HG02885 (cell line): ENCODE data around the gene MEF2A.

Experiments
- ATAC-seq: cut with Tn5 transposase; IDR thresholded peaks from one replicate; pipeline ENCODE4 v1.9.1; 2021; ENCODE audit warnings: mild to moderate bottlenecking; ENCODE audit not compliant: unreplicated experiment, poor library complexity

Gene MEF2A

DNA sequence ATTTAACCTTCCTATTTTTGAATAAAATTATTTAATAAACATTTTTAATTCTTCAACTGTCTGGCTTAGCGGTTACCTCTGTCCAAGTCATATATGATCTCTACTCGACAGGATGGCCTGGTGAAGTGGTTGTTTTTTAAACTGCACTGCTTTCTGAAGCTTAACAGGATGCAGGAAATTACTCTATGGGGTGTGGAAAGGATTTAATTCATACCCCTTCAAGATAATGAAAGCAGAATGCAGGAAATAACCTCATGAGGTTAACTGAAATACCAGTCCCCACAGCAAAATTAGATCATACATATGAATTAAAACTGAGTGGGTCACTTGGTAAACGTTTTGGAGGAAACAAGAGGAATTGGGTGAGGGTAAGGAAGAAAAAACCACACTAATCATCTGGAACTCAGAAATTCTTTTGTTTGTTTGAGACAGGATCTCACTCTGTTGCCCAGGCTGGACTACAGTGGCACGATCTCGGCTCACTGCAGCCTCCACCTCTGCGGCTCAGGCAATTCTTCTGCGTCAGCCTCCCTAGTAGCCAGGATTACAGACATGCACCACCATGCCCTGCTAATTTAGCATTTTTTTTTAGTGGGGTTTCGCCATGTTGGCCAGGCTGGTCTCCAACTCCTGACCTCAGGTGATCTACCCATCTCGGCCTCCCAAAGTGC is 117.4 kb downstream of the MEF2A start:
- ATAC-seq, result no peak

DNA sequence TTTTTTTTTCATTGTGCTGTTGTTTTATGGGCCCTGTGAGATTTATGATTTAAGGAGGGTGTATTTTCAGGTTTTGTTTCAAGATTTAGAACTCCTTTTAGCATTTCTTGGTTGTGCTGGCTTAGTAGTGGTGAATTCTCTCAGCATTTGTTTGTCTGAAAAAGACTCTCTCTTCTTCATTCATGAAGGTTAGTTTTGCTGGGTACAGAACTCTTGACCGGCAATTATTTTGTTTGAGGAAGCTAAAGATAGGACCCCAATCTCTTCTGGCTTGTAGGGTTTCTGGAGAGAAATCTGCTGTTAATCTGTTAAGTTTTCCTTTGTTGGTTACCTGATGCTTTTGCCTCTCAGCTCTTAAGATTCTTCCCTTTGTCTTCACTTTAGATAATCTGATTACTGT is 120.5 kb downstream of the MEF2A start:
- ATAC-seq, result no peak

DNA sequence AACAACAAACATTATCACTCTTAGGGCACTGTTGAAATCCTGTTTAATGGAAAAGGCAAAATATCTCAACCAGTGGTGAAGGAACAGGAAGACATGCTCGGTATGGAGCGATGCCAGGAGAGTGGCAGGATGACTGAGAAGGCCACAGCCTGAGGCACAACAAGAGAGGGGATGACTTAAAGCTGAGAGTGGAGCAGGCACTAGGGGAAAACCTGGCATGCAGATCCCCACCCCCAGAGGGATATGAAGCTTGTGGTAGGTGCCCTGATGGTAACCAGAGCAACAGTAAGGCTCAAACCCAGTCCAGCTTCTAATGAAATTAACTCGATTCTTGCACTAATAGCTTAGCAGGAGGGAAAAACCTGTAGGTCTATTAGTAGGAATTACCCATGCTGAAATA is 127.0 kb downstream of the MEF2A start:
- ATAC-seq, result no peak

- no peak for ATAC-seq
Measured at GRCh38 chr15:99696096-99696495, 130.3 kb downstream of the MEF2A start.

GRCh38 chr15:99702895-99703602 is 137.3 kb downstream of the MEF2A start:
- ATAC-seq, result no peak

DNA sequence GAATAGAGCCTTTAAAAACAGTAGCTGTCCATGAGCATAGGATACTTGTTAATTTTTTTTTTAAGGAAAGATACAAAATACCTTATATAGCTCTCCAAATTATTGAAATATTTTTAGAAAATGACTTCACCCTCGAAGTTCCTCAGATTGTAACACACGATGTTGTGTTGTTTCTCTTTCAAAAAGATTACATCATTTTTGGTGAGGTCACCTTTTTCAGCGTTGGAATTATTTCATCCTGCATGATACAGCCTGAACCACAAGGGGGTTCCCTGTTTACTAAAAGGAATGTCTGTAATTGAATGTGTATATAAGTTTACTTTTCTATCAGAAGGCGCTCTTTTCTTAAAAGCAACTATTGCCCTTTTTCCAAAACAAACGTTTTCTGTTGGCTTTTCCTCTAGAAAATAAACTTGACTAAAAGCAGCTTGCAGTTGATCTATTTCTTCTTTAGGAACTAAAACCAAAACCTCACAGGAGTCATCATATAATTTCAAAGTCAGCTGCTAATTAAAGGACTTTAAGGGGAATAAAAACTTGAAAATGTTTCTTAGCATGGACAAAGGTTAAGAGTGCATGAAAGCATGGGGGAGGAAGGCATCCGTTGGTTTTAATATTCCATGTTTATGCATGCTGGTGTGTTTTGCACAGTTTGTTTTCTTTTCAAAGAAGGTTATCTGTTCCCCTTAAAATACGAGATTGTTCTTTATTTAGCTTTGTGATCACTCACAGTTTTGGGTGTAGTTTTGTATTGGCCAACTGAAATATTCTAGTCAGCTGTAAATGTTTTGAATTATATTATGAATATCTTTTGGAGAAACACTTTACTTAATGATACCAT is 138.0 kb downstream of the MEF2A start:
- peak; percentile 54 for ATAC-seq

DNA sequence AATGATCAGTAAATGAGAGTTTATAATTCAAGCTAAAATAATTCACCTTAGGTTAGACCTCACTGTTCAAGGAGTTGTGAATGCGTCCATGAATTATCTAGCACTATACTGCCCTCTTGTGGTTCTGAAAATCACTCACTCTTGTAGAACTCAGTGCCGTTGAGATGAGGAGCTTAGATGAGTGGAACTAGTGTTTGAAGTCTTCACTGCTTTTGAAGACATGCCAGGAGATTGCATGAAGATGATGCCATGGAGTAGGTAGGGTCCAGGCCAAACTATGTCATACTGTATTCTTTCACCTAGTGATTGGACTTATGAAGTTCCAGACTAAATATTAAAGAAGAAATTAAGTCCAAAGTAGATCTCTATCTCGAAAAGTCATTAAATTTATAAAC is 138.7 kb downstream of the MEF2A start:
- peak; percentile 70 for ATAC-seq

- ATAC-seq, result no peak
Measured at GRCh38 chr15:99706557-99707303, 140.9 kb downstream of the MEF2A start.

- no peak for ATAC-seq
Measured at GRCh38 chr15:99707473-99708270, 141.9 kb downstream of the MEF2A start.

- no peak for ATAC-seq
Measured at GRCh38 chr15:99708563-99708962, 142.8 kb downstream of the MEF2A start.

GRCh38 chr15:99709243-99709986 is 143.6 kb downstream of the MEF2A start:
- no peak for ATAC-seq

DNA sequence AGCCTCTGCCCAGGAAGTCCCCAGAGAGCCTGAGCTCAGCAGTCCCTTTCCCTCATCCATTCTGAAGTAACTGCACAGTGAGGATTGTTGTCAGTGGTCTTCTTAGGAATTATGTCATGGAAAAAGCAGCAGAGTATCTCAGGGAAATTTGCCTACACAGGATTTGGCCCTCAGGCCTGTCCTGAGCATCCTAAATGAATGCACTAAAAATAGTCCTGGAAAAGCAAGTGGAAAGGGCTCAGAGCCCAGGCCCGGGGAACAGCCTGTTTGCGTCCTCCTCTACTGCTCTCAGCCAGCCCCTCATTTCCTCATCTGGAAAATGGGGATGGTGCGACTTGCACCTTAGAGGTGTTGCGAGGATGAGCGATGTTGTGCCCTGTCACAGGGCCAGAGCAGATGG is 145.8 kb downstream of the MEF2A start:
- ATAC-seq, result no peak

- no peak for ATAC-seq
Measured at GRCh38 chr15:99712415-99712814, 146.6 kb downstream of the MEF2A start.

- ATAC-seq, result no peak
Measured at GRCh38 chr15:99716540-99717095, 150.8 kb downstream of the MEF2A start.

GRCh38 chr15:99717161-99718009 is 151.6 kb downstream of the MEF2A start:
- ATAC-seq, result peak; percentile 38

- ATAC-seq, result no peak
Measured at GRCh38 chr15:99718421-99718820, 152.6 kb downstream of the MEF2A start.

DNA sequence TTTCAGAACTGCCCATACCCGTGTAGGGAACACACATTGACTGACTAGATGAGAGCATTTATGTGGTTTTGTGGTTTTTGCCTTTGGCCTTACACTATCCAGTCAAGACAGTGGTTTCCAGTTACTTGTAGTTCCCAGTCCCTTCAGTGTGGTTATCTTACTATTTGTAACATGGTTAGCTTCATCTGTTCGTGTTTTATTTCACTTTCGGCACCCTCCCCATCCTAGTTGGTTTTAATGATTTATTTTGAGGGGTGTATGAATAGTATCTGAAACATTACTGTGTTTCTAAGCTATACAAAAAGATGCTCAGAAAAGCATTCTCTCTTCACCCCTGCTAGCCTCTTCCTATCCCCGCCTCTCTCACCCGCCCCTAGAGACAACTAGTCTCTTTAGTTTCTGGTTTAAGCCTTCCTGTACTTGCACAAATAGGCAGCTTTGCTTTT is 153.3 kb downstream of the MEF2A start:
- peak; percentile 83 for ATAC-seq

DNA sequence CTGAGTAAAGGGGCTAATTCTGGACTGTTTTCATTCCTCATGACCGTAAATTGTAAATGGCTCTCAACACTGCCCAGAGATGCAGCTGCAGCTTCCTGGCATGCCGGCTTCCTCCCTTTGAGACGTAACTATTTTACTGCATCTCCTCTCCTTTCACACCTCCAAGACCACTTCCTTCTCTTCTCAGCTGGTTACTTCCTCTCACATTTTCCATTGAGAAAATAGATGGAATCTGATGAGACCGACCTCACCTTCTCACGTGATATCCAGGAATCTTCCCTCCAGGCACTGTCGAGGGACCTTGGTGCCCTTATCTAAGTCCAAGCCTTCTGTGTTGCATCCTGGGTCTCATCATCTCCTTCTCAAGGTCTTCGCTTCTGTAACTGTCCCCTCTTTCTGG is 154.7 kb downstream of the MEF2A start:
- ATAC-seq, result no peak
